Measurements from ENCODE around the gene ALDH1L1.

ALDH1L1 gene

GRCh38 chr3:126054870-126055269 is 125.5 kb downstream of the ALDH1L1 start:
- H3K27me3 ChIP-seq = no peaks in the 10 kb centered on the region
- no peak overlapping the region for H3K27ac ChIP-seq
- no peaks in the 10 kb centered on the region for H3K9me3 ChIP-seq
- TF ChIP-seq CTCF (IDR thresholded peaks at IDR 0.05) = no peak
- H3K36me3 ChIP-seq = no peaks in the 10 kb centered on the region
- H3K4me3 ChIP-seq (ENCODE audit: low read depth in 1 of 2, low read length in 1 of 2) = no peak overlapping the region
- H3K4me1 ChIP-seq (ENCODE audit: control insufficient read depth in 1 of 2, insufficient read depth in 1 of 2, low read depth in 1 of 2, low read length in 1 of 2) = peaks cover 5 to 8% of the 10 kb centered on the region in 2 experiments

DNA sequence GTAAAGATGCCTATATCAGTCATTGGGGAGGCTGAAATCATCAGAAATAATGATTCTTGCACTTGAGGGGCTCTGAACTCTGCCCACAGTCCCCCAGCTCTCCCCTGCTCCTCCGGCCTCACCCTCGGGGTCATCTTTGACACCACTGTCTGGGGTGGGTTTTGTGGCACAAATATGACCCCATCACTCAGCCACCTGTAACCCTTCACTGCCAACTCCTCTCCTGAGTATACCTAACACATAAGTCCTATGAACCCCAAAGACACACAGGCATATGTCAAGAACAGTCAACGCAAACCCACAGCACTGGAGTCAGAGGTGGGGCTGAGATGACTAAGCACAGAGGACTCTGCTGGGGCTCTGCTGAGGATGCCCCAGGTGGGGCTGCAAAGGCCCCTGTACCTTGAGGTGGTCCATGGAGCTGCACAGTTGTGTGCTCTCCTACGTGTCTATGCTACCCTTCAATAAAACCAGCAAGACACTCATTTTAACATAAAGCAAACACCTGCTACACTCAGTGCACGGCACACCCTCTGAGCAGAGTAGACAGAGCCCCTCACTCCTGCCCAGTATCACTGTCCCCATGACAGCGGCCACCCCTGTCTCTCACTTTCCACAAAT is 126.3 kb downstream of the ALDH1L1 start:
- Histone ChIP-seq H3K4me1 (ENCODE audit: control insufficient read depth in 1 of 2, insufficient read depth in 1 of 2, low read depth in 1 of 2, low read length in 1 of 2) (peaks cover 5 to 8% of the 10 kb centered on the region in 2 experiments), H3K9me3 (no peaks in the 10 kb centered on the region), H3K27me3 (no peaks in the 10 kb centered on the region), H3K4me3 (ENCODE audit: low read depth in 1 of 2, low read length in 1 of 2) (no peak overlapping the region), H3K27ac (no peak overlapping the region), H3K36me3 (no peaks in the 10 kb centered on the region)
- TF ChIP-seq CTCF (IDR thresholded peaks at IDR 0.05) = no peak

All from neutrophil (primary cell).